Measurements from ENCODE around the gene CSNK1A1.
"Not testable (repeated sequence)": the region's sequence is repeated elsewhere in the genome, so short reads cannot be mapped to it uniquely, and the experiment has no call there.

CSNK1A1 gene

GRCh38 chr5:149551227-149552037, at the start of gene CSNK1A1:
TSS of gene CSNK1A1 (minus strand) at chr5:149551439. CDS start at chr5:149550964, 475 bp downstream.
- peak; percentile 96 for DNase-seq

- DNase-seq: no peak
These were observed 49.7 kb upstream of the CSNK1A1 start for GRCh38 chr5:149600932-149601331.

GRCh38 chr5:149599375-149599774, 48.1 kb upstream of the CSNK1A1 start:
- no peak for DNase-seq

- no peak for DNase-seq
These were observed 47.7 kb upstream of the CSNK1A1 start for GRCh38 chr5:149598966-149599365.

GRCh38 chr5:149598234-149598633, 47.0 kb upstream of the CSNK1A1 start:
- DNase-seq: not testable (repeated sequence)

GRCh38 chr5:149597618-149598017, 46.4 kb upstream of the CSNK1A1 start:
- no peak for DNase-seq

GRCh38 chr5:149596712-149597111, 45.5 kb upstream of the CSNK1A1 start:
- no peak for DNase-seq

GRCh38 chr5:149595105-149595504, 43.9 kb upstream of the CSNK1A1 start:
- DNase-seq: peak; percentile 21

- DNase-seq: no peak
These were observed 43.1 kb upstream of the CSNK1A1 start for GRCh38 chr5:149594206-149594895.

- no peak for DNase-seq
These were observed 42.1 kb upstream of the CSNK1A1 start for GRCh38 chr5:149593370-149593769.

GRCh38 chr5:149588936-149589335, 37.7 kb upstream of the CSNK1A1 start:
- DNase-seq: no peak

GRCh38 chr5:149586708-149587318, 35.6 kb upstream of the CSNK1A1 start:
- no peak for DNase-seq

GRCh38 chr5:149585910-149586309, 34.7 kb upstream of the CSNK1A1 start:
- no peak for DNase-seq

GRCh38 chr5:149584121-149584520, 32.9 kb upstream of the CSNK1A1 start:
- no peak for DNase-seq

GRCh38 chr5:149583394-149583793, 32.2 kb upstream of the CSNK1A1 start:
- DNase-seq: no peak

GRCh38 chr5:149581931-149582768, 30.9 kb upstream of the CSNK1A1 start:
- peak; percentile 31 for DNase-seq

GRCh38 chr5:149581192-149581861, 30.1 kb upstream of the CSNK1A1 start, which contains the start of gene ARHGEF37:
TSS of gene ARHGEF37 (plus strand) at chr5:149581498. CDS start at chr5:149597770, 16,272 bp downstream.
- DNase-seq: peak; percentile 43

- no peak for DNase-seq
These were observed 29.6 kb upstream of the CSNK1A1 start for GRCh38 chr5:149580808-149581191.

GRCh38 chr5:149578896-149579295, 27.7 kb upstream of the CSNK1A1 start:
- DNase-seq: no peak

GRCh38 chr5:149576021-149576420, 24.8 kb upstream of the CSNK1A1 start:
- no peak for DNase-seq

- no peak for DNase-seq
These were observed 23.9 kb upstream of the CSNK1A1 start for GRCh38 chr5:149575131-149575530.

GRCh38 chr5:149572576-149573231, 21.5 kb upstream of the CSNK1A1 start:
- DNase-seq: no peak

Measured in kidney glomerular epithelial cell (primary cell).